Activated T-cell treated with anti-CD3 and anti-CD28 coated beads, Interleukin-2, amount 50 U/mL, for 4 hours (primary cell): ENCODE results near the gene POU3F3. TPM values are rescaled to one million over a fixed set of nuclear protein-coding genes. Genes with fewer than 3 reads are reported as not detected.

Experiments
- ATAC-seq, 2 donors: fragments of 200-7000 bp; cut with Tn5 transposase; one replicate each; pipeline ENCODE4 v1.10.0; 2021
- DNase-seq: peaks from one replicate; pipeline ENCODE4 v3.0.0-alpha.2; 2020
- H3K27me3 Mint-ChIP-seq: one replicate; pipeline ENCODE4 v1.8.0; 2021; ENCODE audit warnings: low read depth, mixed read lengths
- H3K36me3 Mint-ChIP-seq: one replicate; pipeline ENCODE4 v1.8.0; 2022; ENCODE audit warnings: mixed read lengths; ENCODE audit not compliant: insufficient read depth
- H3K4me1 Mint-ChIP-seq: one replicate; pipeline ENCODE4 v1.8.0; 2021; ENCODE audit warnings: low read depth, mixed read lengths
- H3K4me3 Mint-ChIP-seq: one replicate; pipeline ENCODE4 v1.8.0; 2021; ENCODE audit warnings: mild to moderate bottlenecking, moderate library complexity, mixed read lengths
- H3K9me3 Mint-ChIP-seq: one replicate; pipeline ENCODE4 v1.8.0; 2021; ENCODE audit warnings: mixed read lengths
- total RNA-seq, 3 donors: library from RNA; stranded (reverse); gene quantifications; one replicate each; pipeline ENCODE4 v1.2.1, GENCODE V29; 2021

Gene POU3F3
- total RNA-seq, 3 donors from 2014 or later = not detected

DNA sequence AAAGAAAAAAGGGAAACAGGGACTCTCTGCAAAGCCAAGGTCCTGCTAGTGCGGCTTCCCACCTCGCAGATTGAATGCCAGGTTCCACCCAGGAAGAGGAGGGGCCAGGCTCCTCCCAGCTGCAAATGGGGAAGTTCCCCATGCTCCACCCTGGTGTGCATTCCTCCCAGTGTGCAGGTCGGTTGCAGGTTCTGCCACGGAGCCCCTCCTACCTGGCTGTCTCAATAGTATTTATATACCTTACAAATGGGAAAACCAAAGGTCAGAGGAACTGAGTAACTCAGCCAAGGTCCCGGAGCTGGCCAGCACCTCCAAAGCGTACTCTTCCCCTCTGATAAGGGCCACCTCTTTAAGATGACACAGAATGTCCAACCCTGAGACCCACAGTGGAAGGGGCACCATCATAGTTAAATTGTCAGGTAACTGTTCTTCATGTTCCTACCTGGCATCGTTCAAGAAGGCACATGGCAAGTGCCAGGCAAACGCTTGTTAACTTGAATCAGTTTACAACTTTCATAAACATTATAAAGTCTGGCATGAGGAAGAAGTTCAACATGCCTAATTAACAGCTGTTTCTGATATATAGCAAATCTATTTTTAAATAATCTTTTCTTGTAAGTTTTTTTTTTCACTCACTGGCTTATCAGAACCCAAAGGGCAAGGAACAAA is 35.5 kb downstream of the POU3F3 start:
- H3K27me3 Mint-ChIP-seq = peaks cover 4% of the 10 kb centered on the region
- no peak for DNase-seq

GRCh38 chr2:104889960-104890684 is 36.2 kb downstream of the POU3F3 start:
- Mint-ChIP-seq H3K27me3 (peaks cover 2% of the 10 kb centered on the region), H3K36me3 (no peaks in the 10 kb centered on the region), H3K9me3 (no peaks in the 10 kb centered on the region), H3K4me1 (peaks cover 12% of the 10 kb centered on the region), H3K4me3 (no peak overlapping the region)
- ATAC-seq (no peak), DNase-seq (no peak)

More for the DNA sequence above, 35.5 kb downstream of the POU3F3 start:
- Mint-ChIP-seq H3K4me3 (no peak overlapping the region), H3K4me1 (peaks cover 12% of the 10 kb centered on the region), H3K36me3 (no peaks in the 10 kb centered on the region), H3K9me3 (no peaks in the 10 kb centered on the region)
- no peak for ATAC-seq

DNA sequence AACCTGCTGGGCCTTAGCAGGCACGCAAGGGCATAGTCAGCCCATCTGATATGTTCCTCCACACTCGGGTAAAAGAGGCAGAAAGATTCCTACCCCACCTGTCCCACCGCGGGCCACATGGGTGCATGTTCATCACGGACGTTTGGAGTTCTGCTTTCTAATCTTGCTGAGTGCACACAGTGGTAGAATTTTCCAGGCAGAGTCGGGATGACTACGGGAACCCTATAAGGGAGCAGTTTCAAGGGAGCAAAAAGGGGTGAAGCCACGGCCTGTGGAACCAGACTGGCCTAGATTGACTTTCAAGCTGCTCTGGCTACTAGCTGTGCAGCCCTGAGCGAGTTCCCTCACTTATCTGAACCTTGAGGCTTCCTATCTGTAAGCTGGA is 36.8 kb downstream of the POU3F3 start:
- Mint-ChIP-seq H3K27me3 (peaks cover 4% of the 10 kb centered on the region), H3K4me1 (peaks cover 12% of the 10 kb centered on the region), H3K9me3 (no peaks in the 10 kb centered on the region), H3K36me3 (no peaks in the 10 kb centered on the region), H3K4me3 (no peak overlapping the region)
- DNase-seq (no peak), ATAC-seq (no peak)

DNA sequence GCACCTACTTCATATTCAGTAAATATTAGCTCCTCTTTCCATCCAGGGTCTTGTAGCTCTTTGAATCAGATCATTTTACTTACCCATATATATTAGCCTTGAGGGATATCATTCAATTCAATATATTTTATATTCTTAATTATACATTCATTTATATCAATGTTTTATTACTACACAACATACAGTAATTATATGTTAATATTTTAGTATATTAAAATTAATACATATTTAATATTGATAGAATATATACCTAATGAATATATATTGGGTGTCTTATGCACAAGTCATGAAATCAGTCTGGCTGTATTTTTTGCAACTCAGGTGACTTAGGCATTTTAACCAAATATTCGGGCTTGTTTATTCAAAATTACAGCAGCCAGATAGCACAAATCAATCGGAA is 37.2 kb downstream of the POU3F3 start:
- ATAC-seq (no peak), DNase-seq (no peak)
- Mint-ChIP-seq H3K4me1 (peaks cover 12% of the 10 kb centered on the region), H3K27me3 (peaks cover 5% of the 10 kb centered on the region), H3K4me3 (no peak overlapping the region), H3K36me3 (no peaks in the 10 kb centered on the region), H3K9me3 (no peaks in the 10 kb centered on the region)

- Mint-ChIP-seq H3K4me1 (no peaks in the 10 kb centered on the region), H3K9me3 (no peaks in the 10 kb centered on the region), H3K4me3 (no peak overlapping the region), H3K27me3 (peaks cover 5% of the 10 kb centered on the region), H3K36me3 (no peaks in the 10 kb centered on the region)
- no peak for DNase-seq
- ATAC-seq = no peak
These were observed 42.5 kb downstream of the POU3F3 start for GRCh38 chr2:104896446-104896845.

GRCh38 chr2:104897515-104898184 is 43.7 kb downstream of the POU3F3 start:
- no peak for DNase-seq
- no peak overlapping the region for H3K4me3 Mint-ChIP-seq
- H3K36me3 Mint-ChIP-seq = no peaks in the 10 kb centered on the region
- no peak for ATAC-seq
- H3K4me1 Mint-ChIP-seq = no peaks in the 10 kb centered on the region
- H3K9me3 Mint-ChIP-seq = no peaks in the 10 kb centered on the region
- H3K27me3 Mint-ChIP-seq = peaks cover 5% of the 10 kb centered on the region

- Mint-ChIP-seq H3K36me3 (no peaks in the 10 kb centered on the region), H3K9me3 (no peaks in the 10 kb centered on the region), H3K27me3 (peaks cover 2% of the 10 kb centered on the region), H3K4me3 (no peak overlapping the region), H3K4me1 (no peaks in the 10 kb centered on the region)
- no peak for DNase-seq
- ATAC-seq = no peak
These were observed 46.7 kb downstream of the POU3F3 start for GRCh38 chr2:104900608-104901007.

DNA sequence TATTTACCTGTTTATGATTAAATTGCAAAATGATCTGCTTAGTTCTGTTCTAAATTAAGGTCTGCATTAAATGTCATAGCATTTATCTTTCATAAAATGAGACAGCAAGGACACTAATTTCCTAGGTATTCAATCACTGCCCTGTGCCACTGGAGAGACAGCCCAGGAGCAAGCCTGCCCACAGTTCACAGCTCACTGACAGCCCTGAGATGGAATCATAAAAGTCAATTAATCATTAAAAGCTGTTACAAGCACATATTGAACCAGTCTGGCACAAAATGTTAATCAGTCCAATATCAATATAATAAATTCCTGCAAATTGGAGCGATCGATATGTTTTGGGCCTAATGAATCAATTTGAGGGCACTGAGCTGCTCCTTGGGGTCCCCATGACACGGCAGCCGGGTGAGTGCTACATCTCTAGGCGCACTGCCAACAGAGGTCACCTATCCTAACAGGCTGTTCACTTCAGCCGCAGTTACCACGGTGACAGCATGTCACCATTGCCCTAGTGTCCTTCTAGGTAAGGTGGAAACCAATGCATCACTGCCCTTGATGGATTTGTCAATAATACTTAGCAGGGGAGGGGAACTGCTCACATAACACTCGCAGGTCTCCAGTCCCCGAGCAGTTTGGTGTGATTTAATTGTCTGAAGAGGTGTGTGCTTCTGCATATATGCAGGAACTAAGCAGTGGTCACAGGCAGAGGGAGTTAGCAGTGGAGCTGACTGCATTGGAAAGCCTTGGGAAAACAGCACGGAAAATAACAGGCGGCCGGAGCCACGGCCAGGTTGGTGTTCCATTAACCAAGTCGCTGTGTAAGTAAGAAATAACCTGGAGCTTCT is 47.3 kb downstream of the POU3F3 start:
- DNase-seq (no peak), ATAC-seq (no peak)
- no peaks in the 10 kb centered on the region for H3K36me3 Mint-ChIP-seq
- H3K27me3 Mint-ChIP-seq = no peaks in the 10 kb centered on the region
- H3K4me3 Mint-ChIP-seq = no peak overlapping the region
- H3K9me3 Mint-ChIP-seq = no peaks in the 10 kb centered on the region
- H3K4me1 Mint-ChIP-seq = no peaks in the 10 kb centered on the region

GRCh38 chr2:104902317-104902716 is 48.4 kb downstream of the POU3F3 start:
- Mint-ChIP-seq H3K4me1 (no peaks in the 10 kb centered on the region), H3K27me3 (no peaks in the 10 kb centered on the region), H3K4me3 (no peak overlapping the region), H3K36me3 (no peaks in the 10 kb centered on the region), H3K9me3 (no peaks in the 10 kb centered on the region)
- no peak for DNase-seq
- no peak for ATAC-seq

Other genes starting within 250 kb of the POU3F3 start
- gene MRPS9, start 184.0 kb downstream of the POU3F3 start, total RNA-seq = 10 to 100 TPM; 45.0 to 49.2 (median 46.2) TPM